ENCODE data around the gene ANKRD29. TPM values are rescaled to one million over a fixed set of nuclear protein-coding genes. Genes with fewer than 3 reads are reported as not detected.

ANKRD29 gene
- total and polyA plus RNA-seq, 2 of the 4 experiments (the other 2 are of a cell fraction): 0.18 to 0.31 TPM

- intact Hi-C loops (cut with micrococcal nuclease) (no loop called here), in situ Hi-C loops (cut with MboI; ENCODE audit: low sequenced_read_pairs) (no loop called here), dilution Hi-C loops (cut with HindIII; ENCODE audit: low sequenced_read_pairs, unreplicated experiment) (no loop called here)
- Histone ChIP-seq H3K4me2 (ENCODE audit: low read depth, low read length) (no peak overlapping the region), H2AFZ (replicated peaks; ENCODE audit: low read length, poor library complexity) (no peak overlapping the region), H2AK9ac (replicated peaks; ENCODE audit: low read depth, low read length, poor library complexity) (no peak overlapping the region), H3K18ac (ENCODE audit: low read depth, low read length) (no peak overlapping the region), H3K4me3 (ENCODE audit: insufficient read depth, low read depth, low read length) (no peak overlapping the region), H3K36me3 (ENCODE audit: control insufficient read depth, insufficient read depth, low read length) (peaks cover 44% of the 10 kb centered on the region), H3K27ac (ENCODE audit: insufficient read depth, low read length) (no peak overlapping the region), H2BK120ac (ENCODE audit: low read depth, low read length) (no peak overlapping the region), H3K27me3 (ENCODE audit: control insufficient read depth, insufficient read depth, low read length) (no peaks in the 10 kb centered on the region), H2BK15ac (ENCODE audit: low read depth, low read length) (no peak overlapping the region), H4K8ac (ENCODE audit: low read depth in 2 of 2, low read length in 2 of 2) (no peak overlapping the region), H3K79me1 (ENCODE audit: low read depth in 1 of 2, low read length in 2 of 2) (peaks cover 0 to 7% of the 10 kb centered on the region in 2 experiments; a peak in 1 of 4 replicates), H2BK20ac (ENCODE audit: low read depth, low read length) (no peak overlapping the region), H3K9ac (ENCODE audit: low read depth, low read length) (no peak overlapping the region), H4K91ac (ENCODE audit: insufficient read depth, low read depth, low read length) (no peak overlapping the region), H3K4ac (ENCODE audit: low read depth, low read length) (no peak overlapping the region), H4K20me1 (ENCODE audit: insufficient read depth, low read length) (no peaks in the 10 kb centered on the region), H2AK5ac (ENCODE audit: low read depth, low read length) (no peak overlapping the region), H3K14ac (replicated peaks; ENCODE audit: low read depth, low read length) (no peak overlapping the region), H3K9me3 (ENCODE audit: control insufficient read depth, insufficient read depth, low read length) (no peaks in the 10 kb centered on the region), H3K56ac (ENCODE audit: extremely low read depth, insufficient read depth, low read length) (no peak overlapping the region), H3K23ac (ENCODE audit: low read depth, low read length) (no peak overlapping the region), H3K4me1 (ENCODE audit: control insufficient read depth, insufficient read depth, low read length) (no peaks in the 10 kb centered on the region), H4K5ac (ENCODE audit: low read depth, low read length) (no peak overlapping the region), H2BK5ac (ENCODE audit: low read depth, low read length, poor library complexity, severe bottlenecking) (no peak overlapping the region), H3K9me1 (ENCODE audit: insufficient read depth, low read length) (0 out of 2 replicates have a peak, but pooled peaks cover 3% of the 10 kb centered on the region)
- POLR2A ChIA-PET (ENCODE audit: unreplicated experiment): no interaction called here
- DNase-seq: no peak
- CTCF ChIA-PET: interaction anchor here (1.0 kb wide), 1 partner anchor 13 kb away, joined by 3 read pairs; no protein-coding TSS in a partner anchor
- no TSS peak for BruUV-seq (replicated peaks)
- no peak for ATAC-seq (ENCODE audit: low read depth)
- TF ChIP-seq USF2 (IDR thresholded peaks at IDR 0.05; ENCODE audit: low read depth, low read length) (no peak), FOS (IDR thresholded peaks at IDR 0.05; ENCODE audit: low read depth, low read length) (no peak), RFX5 (IDR thresholded peaks at IDR 0.05; ENCODE audit: low read depth, low read length) (no peak), MAFK (IDR thresholded peaks at IDR 0.05; ENCODE audit: low read depth, low read length) (no peak), CEBPB (IDR thresholded peaks at IDR 0.05; ENCODE audit: low read depth, low read length) (no peak), RAD21 (IDR thresholded peaks at IDR 0.05; ENCODE audit: low read length) (no peak), RCOR1 (IDR thresholded peaks at IDR 0.05; ENCODE audit: insufficient replicate concordance, low read length) (no peak), CTCF (conservative IDR thresholded peaks at IDR 0.05; ENCODE audit: low read depth, low read length) (no peak), POLR2A (IDR thresholded peaks at IDR 0.05; ENCODE audit: low read depth, low read length) (no peak)
Measured at GRCh38 chr18:23550898-23551297, 111.8 kb downstream of the ANKRD29 start.

Small RNA genes within 50 kb of the gene (microRNA-seq; reads per million reads assigned to microRNA genes)
- not detected for gene RF00019 (ENCODE audit: insufficient read depth, insufficient read length)

Small RNA genes within 50 kb of the gene (small RNA-seq; reads per million reads assigned to genes)
- 0 reads per million in 5 experiments for gene RF00019

Other genes with a start within 250 kb of the ANKRD29 start
- gene RIOK3, start 209.6 kb downstream of the ANKRD29 start, total RNA-seq (2012; rRNA removed): 38.9 and 61.4 TPM in 2 replicates
- gene RIOK3, start 209.6 kb downstream of the ANKRD29 start, polyA plus RNA-seq (2012; rRNA removed): 18.1 and 21.5 TPM in 2 replicates
- 13.9 and 14.2 TPM in 2 replicates for gene RMC1, start 159.4 kb downstream of the ANKRD29 start, total RNA-seq (2012; rRNA removed)
- 12.8 and 18.0 TPM in 2 replicates for gene RMC1, start 159.4 kb downstream of the ANKRD29 start, polyA plus RNA-seq (2012; rRNA removed)
- 4.7 and 7.9 TPM in 2 replicates for gene NPC1, start 76.4 kb downstream of the ANKRD29 start, total RNA-seq (2012; rRNA removed)
- 7.5 and 8.0 TPM in 2 replicates for gene NPC1, start 76.4 kb downstream of the ANKRD29 start, polyA plus RNA-seq (2012; rRNA removed)
- 0.18 and 0.28 TPM in 2 replicates for gene LAMA3, start 26.5 kb upstream of the ANKRD29 start, total RNA-seq (2012; rRNA removed)
- gene LAMA3, start 26.5 kb upstream of the ANKRD29 start, polyA plus RNA-seq (2012; rRNA removed): 0.13 and 0.19 TPM in 2 replicates

All from IMR-90 (cell line).